GM12891 (cell line): Measurements from ENCODE around the gene PGGHG. TPM values are rescaled to one million over a fixed set of nuclear protein-coding genes. Genes with fewer than 3 reads are reported as not detected.

ENCODE experiments used
- DNase-seq: peaks from one replicate; pipeline ENCODE4 v3.0.0; 2011; ENCODE audit warnings: low spot score; ENCODE audit not compliant: insufficient read length
- FAIRE-seq: peaks from 2 replicates; lab custom pipeline; 2011; peaks lifted over from hg19 to GRCh38; lab: Jason Lieb, UNC
- PAX5 ChIP-seq: IDR thresholded peaks from 2 replicates; pipeline ENCODE4 v1.6.1; 2011; ENCODE audit warnings: low read length, moderate library complexity, mild to moderate bottlenecking; ENCODE audit not compliant: insufficient read depth, severe bottlenecking
- POLR2A ChIP-seq: IDR thresholded peaks from 2 replicates; pipeline ENCODE4 v1.6.1; 2011; ENCODE audit warnings: low read depth, low read length, control low read depth
- POLR2AphosphoS5 ChIP-seq: IDR thresholded peaks from 2 replicates; pipeline ENCODE4 v1.6.1; 2011; ENCODE audit warnings: low read depth, low read length, control low read depth
- POU2F2 ChIP-seq: IDR thresholded peaks from 2 replicates; pipeline ENCODE4 v1.6.1; 2011; ENCODE audit warnings: low read depth, mild to moderate bottlenecking, control low read depth, low read length, moderate library complexity
- SPI1 ChIP-seq: IDR thresholded peaks from 2 replicates; pipeline ENCODE4 v1.6.1; 2011; ENCODE audit warnings: low read depth, low read length, control low read depth
- TAF1 ChIP-seq: IDR thresholded peaks from 2 replicates; pipeline ENCODE4 v1.6.1; 2011; ENCODE audit warnings: low read depth, low read length, control low read depth
- polyA plus RNA-seq: library from polyadenylated mRNA; unstranded; fragments of >200 nt; gene quantifications from one replicate; pipeline ENCODE4 v1.2.1, GENCODE V29; 2012; ENCODE audit warnings: low read depth, missing spikeins, inconsistent platforms; ENCODE audit not compliant: missing spikeins

PGGHG gene
- 19.3 TPM for polyA plus RNA-seq

GRCh38 chr11:288478-289397 is at the start of gene PGGHG:
TSS of gene PGGHG (plus strand) at chr11:289126. CDS start at chr11:289817, 691 bp downstream.
- peak; percentile 95 for DNase-seq
- TF ChIP-seq SPI1: no peak
- no peak for TF ChIP-seq TAF1
- no peak for TF ChIP-seq POU2F2
- no peak for TF ChIP-seq POLR2AphosphoS5
- TF ChIP-seq PAX5: no peak
- no peak for TF ChIP-seq POLR2A
- peak; percentile 69 for FAIRE-seq

GRCh38 chr11:240315-240714 is 48.6 kb upstream of the PGGHG start:
- no peak for FAIRE-seq
- DNase-seq: no peak
- TF ChIP-seq POLR2A: no peak
- TF ChIP-seq PAX5: no peak
- TF ChIP-seq POU2F2: no peak
- no peak for TF ChIP-seq POLR2AphosphoS5
- TF ChIP-seq SPI1: no peak
- TF ChIP-seq TAF1: no peak

GRCh38 chr11:241634-242033 is 47.3 kb upstream of the PGGHG start:
- TF ChIP-seq POLR2AphosphoS5: no peak
- TF ChIP-seq PAX5: no peak
- no peak for TF ChIP-seq POLR2A
- TF ChIP-seq TAF1: no peak
- no peak for TF ChIP-seq POU2F2
- TF ChIP-seq SPI1: no peak
- FAIRE-seq: no peak
- DNase-seq: no peak

GRCh38 chr11:244376-244775 is 44.5 kb upstream of the PGGHG start:
- no peak for FAIRE-seq
- no peak for DNase-seq
- no peak for TF ChIP-seq TAF1
- no peak for TF ChIP-seq POLR2AphosphoS5
- TF ChIP-seq SPI1: no peak
- no peak for TF ChIP-seq POU2F2
- TF ChIP-seq POLR2A: no peak
- TF ChIP-seq PAX5: no peak

GRCh38 chr11:249062-249461 is 39.9 kb upstream of the PGGHG start:
- FAIRE-seq (no peak), DNase-seq (no peak)
- TF ChIP-seq POLR2A (no peak), POU2F2 (no peak), PAX5 (no peak), SPI1 (no peak), TAF1 (no peak), POLR2AphosphoS5 (no peak)

- no peak for DNase-seq
- TF ChIP-seq PAX5 (no peak), POU2F2 (no peak), POLR2AphosphoS5 (no peak), SPI1 (no peak), TAF1 (no peak), POLR2A (no peak)
- no peak for FAIRE-seq
Measured at GRCh38 chr11:250274-250673, 38.7 kb upstream of the PGGHG start.

GRCh38 chr11:250740-251299 is 38.1 kb upstream of the PGGHG start:
- TF ChIP-seq POLR2AphosphoS5 (no peak), TAF1 (no peak), PAX5 (no peak), POU2F2 (no peak), POLR2A (no peak), SPI1 (no peak)
- FAIRE-seq (peak; percentile 91), DNase-seq (no peak)

GRCh38 chr11:251550-251949 is 37.4 kb upstream of the PGGHG start:
- TF ChIP-seq POLR2A (no peak), POU2F2 (no peak), PAX5 (no peak), TAF1 (no peak), SPI1 (no peak), POLR2AphosphoS5 (no peak)
- DNase-seq: no peak
- no peak for FAIRE-seq

GRCh38 chr11:252666-253065 is 36.3 kb upstream of the PGGHG start:
- no peak for DNase-seq
- TF ChIP-seq POLR2A: no peak
- no peak for TF ChIP-seq PAX5
- TF ChIP-seq POU2F2: no peak
- TF ChIP-seq TAF1: no peak
- no peak for TF ChIP-seq POLR2AphosphoS5
- TF ChIP-seq SPI1: no peak
- FAIRE-seq: no peak

GRCh38 chr11:253160-253885 is 35.6 kb upstream of the PGGHG start:
- DNase-seq (no peak), FAIRE-seq (no peak)
- TF ChIP-seq POLR2A (no peak), TAF1 (no peak), POLR2AphosphoS5 (peak; percentile 22; the same call in 1 of the 2 replicates)
